B cell (primary cell): Measurements from ENCODE around the gene ARL5B. TPM values are rescaled to one million over a fixed set of nuclear protein-coding genes. Genes with fewer than 3 reads are reported as not detected.

Experiments used
- ATAC-seq: fragments of 200-7000 bp; cut with Tn5 transposase; one replicate; pipeline ENCODE4 v1.10.0; 2021; ENCODE audit warnings: low read depth, mild to moderate bottlenecking, moderate number of reproducible peaks, moderate library complexity
- CTCF ChIA-PET: fragments of 350-600 bp; sonication (Branson Sonifier 250); formaldehyde crosslinking; loops from one replicate; lab custom pipeline; 2021; ENCODE audit warnings: antibody characterized with exemption, inconsistent platforms; lab: Charles Lee
- POLR2A ChIA-PET: fragments of 350-600 bp; sonication (Branson Sonifier 250); formaldehyde crosslinking; loops from one replicate; lab custom pipeline; 2021; ENCODE audit warnings: antibody characterized with exemption; lab: Charles Lee
- DNase-seq: peaks from one replicate; pipeline ENCODE4 v3.0.0; 2013
- H2AFZ ChIP-seq: 2 replicates; pipeline ENCODE4 v1.6.1; 2012; ENCODE audit warnings: mild to moderate bottlenecking, low read depth, low read length; ENCODE audit not compliant: insufficient read depth, poor library complexity, severe bottlenecking
- H3K27ac ChIP-seq, 2 donors: 1 replicate in 1 of 2; 2 replicates in 1 of 2; pipeline ENCODE4 v1.5.1; 2012 to 2013; ENCODE audit warnings: low read length in 2 of 2, mild to moderate bottlenecking in 2 of 2, moderate library complexity in 1 of 2
- H3K27me3 ChIP-seq, 4 experiments: fragments of 200-600 bp in 1 of 4; sonication (generic) in 1 of 4; replicated peaks in 1 of 4; 1 replicate in 2 of 4; 2 replicates in 2 of 4; pipeline versions ENCODE4 v1.6.1 to v1.7.0; 2013 to 2016; ENCODE audit warnings: low read length in 3 of 4, mild to moderate bottlenecking in 2 of 4, mixed read lengths in 1 of 4, moderate library complexity in 1 of 4; ENCODE audit not compliant: insufficient read depth in 4 of 4, control insufficient read depth in 3 of 4; ENCODE audit errors: control extremely low read depth in 1 of 4
- H3K36me3 ChIP-seq, 2 experiments: replicated peaks in 1 of 2; 1 replicate in 1 of 2; 2 replicates in 1 of 2; pipeline versions ENCODE4 v1.6.1 to v1.7.1; 2013; ENCODE audit warnings: low read length in 1 of 2; ENCODE audit not compliant: insufficient read depth in 2 of 2, control insufficient read depth in 1 of 2; ENCODE audit errors: control extremely low read depth in 1 of 2, extremely low read depth in 1 of 2
- H3K4me1 ChIP-seq, 2 donors: fragments of 200-600 bp in 1 of 2; sonication (generic) in 1 of 2; 1 replicate in 1 of 2; 2 replicates in 1 of 2; pipeline versions ENCODE4 v1.5.1 to v1.6.1; 2013 to 2017; ENCODE audit warnings: low read length in 2 of 2; ENCODE audit not compliant: control insufficient read depth in 2 of 2, insufficient read depth in 2 of 2
- H3K4me2 ChIP-seq: replicated peaks from 2 replicates; pipeline ENCODE3; 2012; ENCODE audit warnings: mild to moderate bottlenecking, low read depth, low read length; ENCODE audit not compliant: poor library complexity, severe bottlenecking
- H3K4me3 ChIP-seq, 5 experiments: fragments of 200-600 bp in 1 of 5; sonication (generic) in 1 of 5; 1 replicate in 3 of 5; 2 replicates in 2 of 5; pipeline versions ENCODE4 v1.5.1 to v1.7.0; 2011 to 2016; ENCODE audit warnings: low read length in 4 of 5, mild to moderate bottlenecking in 4 of 5, low read depth in 2 of 5, control low read depth in 1 of 5, moderate library complexity in 1 of 5; ENCODE audit not compliant: insufficient read depth in 1 of 5; ENCODE audit errors: control extremely low read depth in 1 of 5, extremely low read depth in 1 of 5
- H3K79me2 ChIP-seq: fragments of 200-600 bp; sonication (generic); one replicate; pipeline ENCODE4 v1.6.0; 2016; ENCODE audit warnings: low read length; ENCODE audit not compliant: control insufficient read depth, insufficient read depth
- H3K9ac ChIP-seq: fragments of 200-600 bp; sonication (generic); 2 replicates; pipeline ENCODE4 v1.6.1; 2017; ENCODE audit warnings: mild to moderate bottlenecking, low read length, moderate library complexity
- H3K9me3 ChIP-seq, 3 donors: one replicate each; pipeline versions ENCODE4 v1.6.1 to v1.7.1; 2013; ENCODE audit warnings: low read length in 2 of 3; ENCODE audit not compliant: control insufficient read depth in 2 of 3, insufficient read depth in 1 of 3; ENCODE audit errors: control extremely low read depth in 1 of 3
- H4K20me1 ChIP-seq: 2 replicates; pipeline ENCODE4 v1.6.0; 2012; ENCODE audit warnings: mild to moderate bottlenecking, low read length; ENCODE audit not compliant: insufficient read depth, control insufficient read depth, poor library complexity, severe bottlenecking
- H3K27ac Mint-ChIP-seq: one replicate; pipeline ENCODE4 v1.8.0; 2021; ENCODE audit warnings: mixed read lengths
- H3K27me3 Mint-ChIP-seq: one replicate; pipeline ENCODE4 v1.8.0; 2021; ENCODE audit warnings: mixed read lengths
- H3K4me1 Mint-ChIP-seq: one replicate; pipeline ENCODE4 v1.8.0; 2021; ENCODE audit warnings: mixed read lengths
- H3K4me3 Mint-ChIP-seq: one replicate; pipeline ENCODE4 v1.8.0; 2021; ENCODE audit warnings: mixed read lengths
- H3K9me3 Mint-ChIP-seq: one replicate; pipeline ENCODE4 v1.8.0; 2022; ENCODE audit warnings: mixed read lengths; ENCODE audit not compliant: insufficient read depth
- EZH2 ChIP-seq: IDR thresholded peaks from 2 replicates; pipeline ENCODE4 v1.6.1; 2012; ENCODE audit warnings: borderline replicate concordance, low read depth, mild to moderate bottlenecking, moderate library complexity, low read length; ENCODE audit not compliant: insufficient read depth, poor library complexity, severe bottlenecking
- WGBS: methylation state at CpG from one replicate; pipeline ENCODE4 v1.1.5; 2013; ENCODE audit warnings: missing lambda C conversion rate; ENCODE audit not compliant: insufficient coverage; 5-methylcytosine and 5-hydroxymethylcytosine counted together
- intact Hi-C: fragments of 100-400 bp; cut with micrococcal nuclease; formaldehyde crosslinking; loops from one replicate; pipeline ENCODE4 v1.10.0; 2022
- polyA plus RNA-seq: library from polyadenylated mRNA; depleted of rRNA; stranded (reverse); fragments of >200 nt; gene quantifications from 2 replicates; pipeline ENCODE4 v1.2.3, GENCODE V29; 2012
- total RNA-seq, 2 donors: library from RNA; stranded (reverse); fragments of 120-200 nt in 1 of 2; gene quantifications; 1 replicate in 1 of 2; 2 replicates in 1 of 2; pipeline versions ENCODE4 v1.2.3 to v1.2.4, GENCODE V29; 2013 to 2022
- TF ChIP-seq, protein P1 (sequence below): fragments of 200-600 bp; IDR thresholded peaks from one replicate; pipeline ENCODE4 v1.8.0; 2022; ENCODE audit warnings: antibody characterized with exemption, mild to moderate bottlenecking

Gene ARL5B
- total and polyA plus RNA-seq, 2 donors (not counting 1 experiment from before 2014, with no cell fraction given), result 5.2 to 13.4 TPM

DNA sequence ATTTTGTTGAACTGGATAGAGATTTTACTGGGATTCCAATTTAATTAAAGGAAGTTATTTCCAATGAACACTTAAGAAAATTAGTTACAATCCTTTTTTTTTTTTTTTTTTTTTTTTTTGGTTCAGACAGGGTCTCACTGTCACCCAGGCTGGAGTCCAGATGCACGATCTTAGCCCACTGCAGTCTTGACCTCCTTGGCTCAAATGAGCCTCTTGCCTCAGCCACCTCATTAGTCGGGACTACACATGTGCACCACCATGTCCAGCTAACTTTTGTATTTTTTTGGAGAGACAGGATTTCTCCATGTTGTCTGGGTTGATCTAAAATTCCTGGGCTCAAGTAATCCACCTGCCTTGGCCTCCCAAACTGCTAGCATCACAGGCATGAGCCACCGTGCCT lies 2.5 kb upstream of the ARL5B start:
- DNase-seq, result no peak
- no peaks in the 10 kb centered on the region for H3K9me3 Mint-ChIP-seq
- CTCF ChIA-PET, result no interaction called here

More for the DNA sequence above, 2.5 kb upstream of the ARL5B start:
- Mint-ChIP-seq H3K4me1 (peaks cover 37% of the 10 kb centered on the region), H3K4me3 (no peak overlapping the region), H3K27ac (no peak overlapping the region), H3K27me3 (no peaks in the 10 kb centered on the region)
- Histone ChIP-seq H3K9ac (no peak overlapping the region), H3K79me2 (peaks cover 32% of the 10 kb centered on the region), H3K4me2 (no peak overlapping the region), H3K4me3 (no peak overlapping the region), H3K27me3 (no peaks in the 10 kb centered on the region), H3K4me1 (peaks cover 26 to 29% of the 10 kb centered on the region in 2 donors), H3K9me3 (no peaks in the 10 kb centered on the region), H3K27ac (no peak overlapping the region), H3K36me3 (peaks cover 0 to 5% of the 10 kb centered on the region in 2 experiments), H4K20me1 (no peaks in the 10 kb centered on the region), H2AFZ (no peak overlapping the region)
- no peak for TF ChIP-seq EZH2
- TF ChIP-seq, protein P1, sequence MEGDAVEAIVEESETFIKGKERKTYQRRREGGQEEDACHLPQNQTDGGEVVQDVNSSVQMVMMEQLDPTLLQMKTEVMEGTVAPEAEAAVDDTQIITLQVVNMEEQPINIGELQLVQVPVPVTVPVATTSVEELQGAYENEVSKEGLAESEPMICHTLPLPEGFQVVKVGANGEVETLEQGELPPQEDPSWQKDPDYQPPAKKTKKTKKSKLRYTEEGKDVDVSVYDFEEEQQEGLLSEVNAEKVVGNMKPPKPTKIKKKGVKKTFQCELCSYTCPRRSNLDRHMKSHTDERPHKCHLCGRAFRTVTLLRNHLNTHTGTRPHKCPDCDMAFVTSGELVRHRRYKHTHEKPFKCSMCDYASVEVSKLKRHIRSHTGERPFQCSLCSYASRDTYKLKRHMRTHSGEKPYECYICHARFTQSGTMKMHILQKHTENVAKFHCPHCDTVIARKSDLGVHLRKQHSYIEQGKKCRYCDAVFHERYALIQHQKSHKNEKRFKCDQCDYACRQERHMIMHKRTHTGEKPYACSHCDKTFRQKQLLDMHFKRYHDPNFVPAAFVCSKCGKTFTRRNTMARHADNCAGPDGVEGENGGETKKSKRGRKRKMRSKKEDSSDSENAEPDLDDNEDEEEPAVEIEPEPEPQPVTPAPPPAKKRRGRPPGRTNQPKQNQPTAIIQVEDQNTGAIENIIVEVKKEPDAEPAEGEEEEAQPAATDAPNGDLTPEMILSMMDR, result no peak
- no peak for ATAC-seq
- POLR2A ChIA-PET, result no interaction called here
- 100% methylated on average over 1 of the region's 3 CpGs for WGBS
- intact Hi-C loops, result loop anchor here (10.0 kb wide), 1 partner anchor 1452 kb away; the partner anchor contains the start of gene TRDMT1
